HG03571 (cell line): ENCODE data around the gene SERP2.

Source experiments
- ATAC-seq: cut with Tn5 transposase; IDR thresholded peaks from one replicate; pipeline ENCODE4 v1.9.1; 2021; ENCODE audit not compliant: unreplicated experiment

The SERP2 gene

GRCh38 chr13:44407891-44408290 lies 34.3 kb downstream of the SERP2 start:
- ATAC-seq = no peak

- no peak for ATAC-seq
Measured at GRCh38 chr13:44409595-44409994, 36.0 kb downstream of the SERP2 start.

GRCh38 chr13:44410328-44410859 lies 36.8 kb downstream of the SERP2 start:
- no peak for ATAC-seq

GRCh38 chr13:44411841-44412240 lies 38.2 kb downstream of the SERP2 start:
- no peak for ATAC-seq

- ATAC-seq = no peak
Measured at GRCh38 chr13:44412346-44412935, 38.8 kb downstream of the SERP2 start.

GRCh38 chr13:44413095-44413494 lies 39.5 kb downstream of the SERP2 start:
- no peak for ATAC-seq

GRCh38 chr13:44414716-44415115 lies 41.1 kb downstream of the SERP2 start:
- ATAC-seq = no peak

GRCh38 chr13:44415815-44416214 lies 42.2 kb downstream of the SERP2 start:
- ATAC-seq = no peak

- no peak for ATAC-seq
Measured at GRCh38 chr13:44416301-44416700, 42.7 kb downstream of the SERP2 start.

- ATAC-seq = no peak
Measured at GRCh38 chr13:44416744-44417143, 43.1 kb downstream of the SERP2 start.

- ATAC-seq = no peak
Measured at GRCh38 chr13:44417446-44417845, 43.8 kb downstream of the SERP2 start.

GRCh38 chr13:44417876-44418275 lies 44.3 kb downstream of the SERP2 start:
- no peak for ATAC-seq

- no peak for ATAC-seq
Measured at GRCh38 chr13:44420376-44421220, 47.0 kb downstream of the SERP2 start.

GRCh38 chr13:44421853-44422525 lies 48.4 kb downstream of the SERP2 start:
- ATAC-seq = no peak

GRCh38 chr13:44422755-44423643 lies 49.4 kb downstream of the SERP2 start:
- ATAC-seq = no peak

- no peak for ATAC-seq
Measured at GRCh38 chr13:44423824-44424223, 50.2 kb downstream of the SERP2 start.

- no peak for ATAC-seq
Measured at GRCh38 chr13:44425041-44425814, 51.6 kb downstream of the SERP2 start.

GRCh38 chr13:44425815-44426078 lies 52.1 kb downstream of the SERP2 start:
- ATAC-seq = no peak

- no peak for ATAC-seq
Measured at GRCh38 chr13:44426461-44426860, 52.8 kb downstream of the SERP2 start.

GRCh38 chr13:44429311-44429710 lies 55.7 kb downstream of the SERP2 start:
- no peak for ATAC-seq
